CD14-positive monocyte (primary cell): ENCODE measurements around the gene TFAP2E. TPM values are rescaled to one million over a fixed set of nuclear protein-coding genes. Genes with fewer than 3 reads are reported as not detected.

Experiments used
- DNase-seq, 3 donors: peaks; one replicate each; pipeline ENCODE4 v3.0.0-alpha.2; 2011 to 2022
- H2AFZ ChIP-seq: 2 replicates; pipeline ENCODE4 v1.6.0; 2012; ENCODE audit warnings: mild to moderate bottlenecking, low read depth, low read length, inconsistent platforms; ENCODE audit not compliant: insufficient read depth, poor library complexity, severe bottlenecking
- H3K27ac ChIP-seq, 2 donors: 1 replicate in 1 of 2; 2 replicates in 1 of 2; pipeline ENCODE4 v1.5.1; 2012 to 2013; ENCODE audit warnings: low read length in 2 of 2, control low read depth in 1 of 2, inconsistent platforms in 1 of 2, low read depth in 1 of 2, mild to moderate bottlenecking in 1 of 2
- H3K27me3 ChIP-seq, 2 donors: one replicate each; pipeline versions ENCODE4 v1.6.0 to v1.6.1; 2011 to 2013; ENCODE audit warnings: low read length in 2 of 2; ENCODE audit not compliant: control insufficient read depth in 2 of 2, insufficient read depth in 2 of 2
- H3K36me3 ChIP-seq, 2 donors: replicated peaks in 1 of 2; 1 replicate in 1 of 2; 2 replicates in 1 of 2; pipeline versions ENCODE4 v1.5.1 to v1.6.1; 2012 to 2013; ENCODE audit warnings: low read length in 2 of 2, control low read depth in 1 of 2, inconsistent platforms in 1 of 2, mild to moderate bottlenecking in 1 of 2; ENCODE audit not compliant: insufficient read depth in 2 of 2, control insufficient read depth in 1 of 2
- H3K4me1 ChIP-seq, 2 donors: 1 replicate in 1 of 2; 2 replicates in 1 of 2; pipeline versions ENCODE4 v1.5.1 to v1.6.1; 2012 to 2013; ENCODE audit warnings: low read length in 2 of 2, control low read depth in 1 of 2, inconsistent platforms in 1 of 2, mild to moderate bottlenecking in 1 of 2, moderate library complexity in 1 of 2; ENCODE audit not compliant: insufficient read depth in 2 of 2, control insufficient read depth in 1 of 2
- H3K4me2 ChIP-seq: replicated peaks from 2 replicates; pipeline ENCODE3; 2012; ENCODE audit warnings: low read length, moderate library complexity, mild to moderate bottlenecking; ENCODE audit not compliant: poor library complexity, severe bottlenecking; ENCODE audit errors: extremely low read depth
- H3K4me3 ChIP-seq, 3 experiments: fragments of 200-600 bp in 1 of 3; sonication (generic) in 1 of 3; replicated peaks in 1 of 3; 1 replicate in 2 of 3; 2 replicates in 1 of 3; pipeline ENCODE4 v1.5.1; 2011 to 2013; ENCODE audit warnings: low read length in 3 of 3, mild to moderate bottlenecking in 3 of 3, control low read depth in 2 of 3, low read depth in 2 of 3, inconsistent platforms in 1 of 3, moderate library complexity in 1 of 3
- H3K79me2 ChIP-seq: 2 replicates; pipeline ENCODE4 v1.6.0; 2012; ENCODE audit warnings: mild to moderate bottlenecking, control low read depth, inconsistent platforms, low read length, moderate library complexity; ENCODE audit not compliant: insufficient read depth
- H3K9ac ChIP-seq: 2 replicates; pipeline ENCODE4 v1.6.0; 2017; ENCODE audit warnings: low read length, mild to moderate bottlenecking; ENCODE audit not compliant: insufficient read depth, poor library complexity, severe bottlenecking
- H3K9me3 ChIP-seq, 2 donors: replicated peaks in 1 of 2; 1 replicate in 1 of 2; 2 replicates in 1 of 2; pipeline versions ENCODE4 v1.5.1 to v1.6.1; 2012 to 2013; ENCODE audit warnings: low read length in 2 of 2, control low read depth in 1 of 2; ENCODE audit not compliant: control insufficient read depth in 1 of 2, insufficient read depth in 1 of 2
- H4K20me1 ChIP-seq: 2 replicates; pipeline ENCODE4 v1.6.0; 2012; ENCODE audit warnings: mild to moderate bottlenecking, low read length, control low read depth, moderate library complexity; ENCODE audit not compliant: insufficient read depth
- H3K27ac Mint-ChIP-seq, 7 donors: one replicate each; pipeline ENCODE4 v1.8.0; 2020; ENCODE audit warnings: mild to moderate bottlenecking in 7 of 7, mixed read lengths in 7 of 7, moderate library complexity in 6 of 7, inconsistent platforms in 2 of 7
- H3K27me3 Mint-ChIP-seq, 3 donors: one replicate each; pipeline ENCODE4 v1.8.0; 2021 to 2022; ENCODE audit warnings: low read depth in 3 of 3, mild to moderate bottlenecking in 3 of 3, mixed read lengths in 3 of 3, moderate library complexity in 3 of 3, inconsistent platforms in 1 of 3
- H3K36me3 Mint-ChIP-seq, 2 donors: one replicate each; pipeline ENCODE4 v1.8.0; 2020; ENCODE audit warnings: mixed read lengths in 2 of 2, inconsistent platforms in 1 of 2, mild to moderate bottlenecking in 1 of 2
- H3K4me1 Mint-ChIP-seq: one replicate; pipeline ENCODE4 v1.8.0; 2020; ENCODE audit warnings: mild to moderate bottlenecking, mixed read lengths
- H3K4me3 Mint-ChIP-seq, 2 donors: one replicate each; pipeline ENCODE4 v1.8.0; 2020; ENCODE audit warnings: mild to moderate bottlenecking in 2 of 2, mixed read lengths in 2 of 2, moderate library complexity in 1 of 2
- H3K9me3 Mint-ChIP-seq, 7 donors: one replicate each; pipeline ENCODE4 v1.8.0; 2020 to 2022; ENCODE audit warnings: mixed read lengths in 7 of 7, mild to moderate bottlenecking in 6 of 7, moderate library complexity in 6 of 7, inconsistent platforms in 2 of 7
- CTCF ChIP-seq: fragments of 200-600 bp; IDR thresholded peaks from one replicate; pipeline ENCODE4 v1.8.0; 2022; ENCODE audit warnings: antibody characterized with exemption, mild to moderate bottlenecking
- WGBS: methylation state at CpG from one replicate; pipeline ENCODE4 v1.1.5; 2013; ENCODE audit warnings: missing lambda C conversion rate; ENCODE audit not compliant: insufficient coverage; 5-methylcytosine and 5-hydroxymethylcytosine counted together
- intact Hi-C, 2 donors: fragments of 100-400 bp; cut with micrococcal nuclease; formaldehyde crosslinking; loops; one replicate each; pipeline versions ENCODE4 v1.15.0 to v1.15.1; 2023
- polyA plus RNA-seq, 3 donors: library from polyadenylated mRNA; depleted of rRNA in 1 of 3; unstranded in 2 of 3; stranded (reverse) in 1 of 3; fragments of 300-500 nt in 2 of 3; fragments of >200 nt in 1 of 3; fragmentation: Illumina TruSeq in 2 of 3; gene quantifications; 1 replicate in 2 of 3; 2 replicates in 1 of 3; pipeline ENCODE4 v1.2.3, GENCODE V29; 2012 to 2021

TFAP2E gene
- polyA plus RNA-seq, 3 donors = 0.77 to 4.5 (median 1.5) TPM

GRCh38 chr1:35569936-35570335, 3.2 kb upstream of the TFAP2E start:
- no peak overlapping the region for H2AFZ ChIP-seq
- 88% methylated on average over 1 of the region's 1 CpG for WGBS
- Mint-ChIP-seq H3K9me3 (peaks cover 0 to 5% (median 0%) of the 10 kb centered on the region in 7 donors), H3K36me3 (peaks cover 31 to 36% of the 10 kb centered on the region in 2 donors), H3K4me1 (peaks cover 16% of the 10 kb centered on the region), H3K27me3 (peaks cover 16 to 29% (median 18%) of the 10 kb centered on the region in 3 donors), H3K4me3 (no peak overlapping the region), H3K27ac (no peak overlapping the region)
- no peaks in the 10 kb centered on the region for H3K9me3 ChIP-seq
- H3K4me1 ChIP-seq = peaks cover 10 to 13% of the 10 kb centered on the region in 2 donors
- H3K4me2 ChIP-seq = no peak overlapping the region
- peaks cover 6 to 22% of the 10 kb centered on the region in 2 donors for H3K27me3 ChIP-seq
- no peak overlapping the region for H3K27ac ChIP-seq
- H3K36me3 ChIP-seq = peaks cover 4 to 22% of the 10 kb centered on the region in 2 donors
- TF ChIP-seq CTCF = no peak
- H3K4me3 ChIP-seq = no peak overlapping the region
- H3K79me2 ChIP-seq = no peaks in the 10 kb centered on the region
- intact Hi-C loops = loop anchor here (2.0 to 10.0 kb wide), 5 partner anchors 75 to 203 kb away; partner anchors contain the start of gene PSMB2 (in 1 of the 2)
- no peaks in the 10 kb centered on the region for H4K20me1 ChIP-seq
- no peak for DNase-seq
- H3K9ac ChIP-seq = no peak overlapping the region

- H3K27me3 ChIP-seq = peaks cover 6 to 23% of the 10 kb centered on the region in 2 donors
- H3K4me1 ChIP-seq = peaks cover 18 to 21% of the 10 kb centered on the region in 2 donors
- H3K9ac ChIP-seq = no peak overlapping the region
- H3K4me2 ChIP-seq = no peak overlapping the region
- no peak for TF ChIP-seq CTCF
- Mint-ChIP-seq H3K4me1 (peaks cover 23% of the 10 kb centered on the region), H3K27ac (no peak overlapping the region), H3K36me3 (peaks cover 27 to 41% of the 10 kb centered on the region in 2 donors), H3K4me3 (no peak overlapping the region), H3K9me3 (peaks cover 0 to 5% (median 0%) of the 10 kb centered on the region in 7 donors), H3K27me3 (peaks cover 18 to 29% (median 23%) of the 10 kb centered on the region in 3 donors)
- no peak overlapping the region for H3K27ac ChIP-seq
- DNase-seq = no peak
- H3K79me2 ChIP-seq = no peaks in the 10 kb centered on the region
- intact Hi-C loops = loop anchor here (5.0 to 10.0 kb wide), 2 partner anchors 74 to 142 kb away; partner anchors contain the start of gene PSMB2 (in 1 of the 2)
- 93% methylated on average over 10 of the region's 10 CpGs for WGBS
- H2AFZ ChIP-seq = no peak overlapping the region
- H3K36me3 ChIP-seq = peaks cover 3 to 18% of the 10 kb centered on the region in 2 donors
- H3K4me3 ChIP-seq = no peak overlapping the region
- no peaks in the 10 kb centered on the region for H3K9me3 ChIP-seq
- no peaks in the 10 kb centered on the region for H4K20me1 ChIP-seq
Observed at GRCh38 chr1:35570589-35571137, 2.5 kb upstream of the TFAP2E start.
